GM13976 (cell line): Measurements from ENCODE around the gene MCUB.
"Not testable (repeated sequence)": the region's sequence is repeated elsewhere in the genome, so short reads cannot be mapped to it uniquely, and the experiment has no call there.

Experiments
- DNase-seq: peaks from one replicate; pipeline ENCODE4 v3.0.0; 2012; ENCODE audit warnings: low spot score
- in situ Hi-C: fragments of 300-500 bp; cut with MboI; formaldehyde crosslinking; loops from one replicate; pipeline ENCODE4 v1.12.0; 2022; ENCODE audit warnings: low sequenced_read_pairs, mixed read lengths, inconsistent platforms; ENCODE audit not compliant: unreplicated experiment
- TF ChIP-seq, protein P1 (sequence below): IDR thresholded peaks from 2 replicates; pipeline ENCODE4 v1.5.1; 2012; ENCODE audit warnings: borderline replicate concordance, mild to moderate bottlenecking; ENCODE audit not compliant: insufficient read depth; ENCODE audit errors: extremely low read depth, missing control alignments, control extremely low read depth

The MCUB gene

DNA sequence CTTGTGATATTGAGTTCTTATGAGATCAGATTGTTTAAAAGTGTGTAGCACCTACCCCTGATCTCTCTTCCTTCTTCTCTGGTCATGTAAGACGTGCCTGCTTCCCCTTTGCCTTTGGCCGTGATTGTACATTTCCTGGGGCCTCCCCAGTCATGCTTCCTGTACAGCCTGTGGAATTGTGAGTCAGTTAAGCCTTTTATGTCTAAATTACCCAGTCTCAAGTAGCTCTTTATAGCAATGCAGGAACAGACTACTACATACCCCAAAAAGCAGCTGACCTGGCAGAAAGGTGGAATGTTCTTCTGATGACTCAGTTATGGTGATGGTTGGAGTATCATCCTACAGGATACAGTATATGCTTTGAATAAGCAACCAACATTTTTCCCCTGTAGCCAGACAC, 11.4 kb upstream of the MCUB start:
- TF ChIP-seq, protein P1, sequence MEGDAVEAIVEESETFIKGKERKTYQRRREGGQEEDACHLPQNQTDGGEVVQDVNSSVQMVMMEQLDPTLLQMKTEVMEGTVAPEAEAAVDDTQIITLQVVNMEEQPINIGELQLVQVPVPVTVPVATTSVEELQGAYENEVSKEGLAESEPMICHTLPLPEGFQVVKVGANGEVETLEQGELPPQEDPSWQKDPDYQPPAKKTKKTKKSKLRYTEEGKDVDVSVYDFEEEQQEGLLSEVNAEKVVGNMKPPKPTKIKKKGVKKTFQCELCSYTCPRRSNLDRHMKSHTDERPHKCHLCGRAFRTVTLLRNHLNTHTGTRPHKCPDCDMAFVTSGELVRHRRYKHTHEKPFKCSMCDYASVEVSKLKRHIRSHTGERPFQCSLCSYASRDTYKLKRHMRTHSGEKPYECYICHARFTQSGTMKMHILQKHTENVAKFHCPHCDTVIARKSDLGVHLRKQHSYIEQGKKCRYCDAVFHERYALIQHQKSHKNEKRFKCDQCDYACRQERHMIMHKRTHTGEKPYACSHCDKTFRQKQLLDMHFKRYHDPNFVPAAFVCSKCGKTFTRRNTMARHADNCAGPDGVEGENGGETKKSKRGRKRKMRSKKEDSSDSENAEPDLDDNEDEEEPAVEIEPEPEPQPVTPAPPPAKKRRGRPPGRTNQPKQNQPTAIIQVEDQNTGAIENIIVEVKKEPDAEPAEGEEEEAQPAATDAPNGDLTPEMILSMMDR, result no peak
- in situ Hi-C loops, result no loop called here
- no peak for DNase-seq

DNA sequence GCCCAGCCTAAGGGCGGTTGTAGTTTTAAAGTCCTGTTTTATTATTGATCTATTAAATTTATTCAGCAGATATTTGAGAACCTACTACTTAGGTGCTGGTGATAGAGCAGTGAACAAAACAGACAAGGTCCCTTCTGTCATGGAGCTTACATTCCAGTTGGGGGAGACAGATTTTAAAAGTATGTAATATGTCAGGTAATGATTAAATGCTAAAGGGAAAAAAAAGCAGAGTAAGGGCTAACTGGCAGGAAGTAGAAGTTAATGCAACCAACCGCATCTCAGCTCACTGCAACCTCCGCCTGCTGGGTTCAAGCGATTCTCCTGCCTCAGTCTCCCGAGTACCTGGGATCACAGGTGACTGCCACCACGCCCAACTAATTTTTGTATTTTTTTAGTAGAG, 7.8 kb upstream of the MCUB start:
- in situ Hi-C loops, result no loop called here
- DNase-seq, result no peak

DNA sequence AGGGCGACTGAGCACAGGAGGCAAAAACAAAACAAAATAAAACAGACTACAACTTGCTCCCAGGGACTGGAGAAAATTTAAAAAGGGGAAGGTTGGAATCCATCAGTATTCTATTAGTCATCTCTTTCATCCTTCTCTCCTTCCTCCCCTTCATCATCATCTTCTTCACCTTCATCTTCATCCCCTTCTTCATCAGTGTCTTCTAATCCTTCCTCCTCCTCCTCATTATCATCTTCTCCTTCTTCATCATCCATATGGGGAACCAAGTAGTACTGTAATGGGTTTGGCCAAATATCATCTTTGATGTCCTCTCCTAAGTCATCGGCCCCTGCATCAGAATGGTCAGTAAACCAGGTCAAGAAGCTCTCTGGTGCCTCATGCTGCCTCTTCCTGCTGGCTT, 6.9 kb upstream of the MCUB start:
- in situ Hi-C loops, result no loop called here
- TF ChIP-seq, protein P1, result no peak
- DNase-seq, result no peak

More for the DNA sequence above, 7.8 kb upstream of the MCUB start:
- TF ChIP-seq, protein P1, result no peak

DNA sequence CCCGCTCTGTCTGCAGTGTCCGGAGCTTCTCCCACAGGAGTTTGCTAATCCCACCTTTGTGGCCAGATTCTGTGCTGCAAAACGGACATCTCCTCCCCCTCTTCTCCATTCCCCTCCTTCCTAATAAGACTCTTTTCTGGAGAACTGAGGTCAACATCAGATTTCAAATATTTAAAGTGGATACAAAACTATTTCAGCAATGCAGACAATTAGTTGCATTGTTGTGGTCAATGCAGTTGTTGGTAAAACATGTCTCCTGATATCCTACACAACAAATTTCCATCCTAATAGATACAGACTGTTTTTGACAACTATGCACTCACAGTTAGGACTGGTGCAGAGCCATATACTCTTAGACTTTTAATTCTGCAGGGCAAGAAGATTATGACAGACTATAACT, 5.1 kb upstream of the MCUB start:
- TF ChIP-seq, protein P1, result no peak
- DNase-seq, result no peak

DNA sequence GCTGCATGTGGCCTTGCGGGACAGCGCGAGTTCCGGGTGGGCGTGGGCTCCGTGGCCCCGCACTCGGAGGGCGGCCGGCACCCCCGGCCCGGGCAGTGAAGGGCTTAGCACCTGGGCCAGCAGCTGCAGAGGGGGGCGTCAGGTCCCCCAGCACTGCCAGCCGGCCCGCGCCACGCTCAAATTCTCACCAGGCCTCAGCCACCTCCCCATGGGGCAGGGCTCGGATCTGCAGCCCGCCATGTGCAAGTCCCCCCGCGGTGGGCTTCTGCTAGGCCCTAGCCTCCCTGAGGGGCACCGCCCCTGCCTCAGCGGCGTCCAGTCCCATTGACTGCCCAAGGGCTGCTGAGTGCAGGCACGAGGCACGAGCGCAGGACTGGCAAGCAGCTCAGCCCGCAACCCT, 2.6 kb upstream of the MCUB start:
- DNase-seq, result no peak
- in situ Hi-C loops, result no loop called here
- TF ChIP-seq, protein P1, result no peak

More for the DNA sequence above, 5.1 kb upstream of the MCUB start:
- in situ Hi-C loops, result no loop called here

DNA sequence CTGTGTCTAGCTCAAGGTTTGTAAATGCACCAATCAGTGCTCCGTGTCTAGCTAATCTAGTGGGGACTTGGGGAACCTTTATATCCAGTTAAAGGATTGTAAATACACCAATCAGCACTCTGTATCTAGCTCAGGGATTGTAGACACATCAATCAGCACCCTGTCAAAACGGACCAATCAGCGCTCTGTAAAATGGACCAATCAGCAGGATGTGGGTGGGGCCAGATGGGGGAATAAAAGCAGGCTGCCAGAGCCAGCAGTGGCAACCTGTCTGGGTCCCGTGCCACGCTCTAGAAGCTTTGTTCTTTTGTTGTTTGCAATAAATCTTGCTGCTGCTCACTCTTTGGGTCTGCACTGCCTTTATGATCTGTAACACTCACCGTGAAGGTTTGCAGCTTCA, 2.0 kb upstream of the MCUB start:
- DNase-seq, in situ Hi-C loops: not testable (repeated sequence)

DNA sequence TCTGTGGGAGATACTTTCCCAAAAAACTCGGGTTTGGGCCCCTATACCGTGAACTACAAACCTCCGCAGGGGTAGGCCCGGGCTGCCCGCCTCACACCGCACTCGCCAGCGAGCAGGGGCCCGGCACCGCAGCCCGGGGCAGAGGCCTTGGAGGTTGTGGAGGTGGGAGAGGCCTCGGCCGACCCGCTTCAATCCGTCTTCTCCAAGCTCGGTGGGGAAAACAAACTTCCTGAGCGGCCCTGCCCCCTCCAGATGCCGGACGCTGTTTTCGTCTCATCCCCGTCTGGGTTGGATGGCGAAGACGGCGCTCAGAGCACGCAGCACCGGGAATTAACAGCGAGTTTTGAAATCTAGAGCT, 442 bp upstream of the MCUB start:
- in situ Hi-C loops, result no loop called here
- DNase-seq, result peak; percentile 42
- TF ChIP-seq, protein P1, result no peak
